Dedifferentiated amniotic fluid mesenchymal stem cell (primary cell): ENCODE data around the gene FASTK.

Experiments
- DNase-seq: peaks from one replicate; pipeline ENCODE4 v3.0.0-alpha.2; 2016; ENCODE audit errors: extremely low spot score

The FASTK gene

GRCh38 chr7:151065516-151065915 is 15.1 kb downstream of the FASTK start:
- DNase-seq, result no peak

DNA sequence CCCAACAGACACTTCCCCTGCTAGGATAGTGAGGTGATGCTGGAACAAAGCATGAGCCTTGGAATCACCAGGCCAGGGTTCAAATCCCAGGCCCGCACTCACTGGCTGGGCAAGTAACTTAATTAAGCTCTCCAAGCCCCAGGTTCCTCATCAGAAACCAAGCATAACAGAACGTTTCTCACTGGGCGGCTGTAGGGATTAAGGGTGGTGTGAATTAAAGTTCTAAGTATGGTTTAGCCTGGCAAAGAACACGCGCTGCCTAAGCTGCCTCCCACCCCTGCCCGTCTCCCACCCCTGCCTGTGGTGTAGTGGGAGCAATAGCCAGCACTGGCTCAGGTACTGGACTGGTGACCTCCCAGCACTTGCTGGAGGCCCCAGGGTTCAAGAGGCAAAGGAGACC is 15.6 kb downstream of the FASTK start:
- DNase-seq, result no peak

DNA sequence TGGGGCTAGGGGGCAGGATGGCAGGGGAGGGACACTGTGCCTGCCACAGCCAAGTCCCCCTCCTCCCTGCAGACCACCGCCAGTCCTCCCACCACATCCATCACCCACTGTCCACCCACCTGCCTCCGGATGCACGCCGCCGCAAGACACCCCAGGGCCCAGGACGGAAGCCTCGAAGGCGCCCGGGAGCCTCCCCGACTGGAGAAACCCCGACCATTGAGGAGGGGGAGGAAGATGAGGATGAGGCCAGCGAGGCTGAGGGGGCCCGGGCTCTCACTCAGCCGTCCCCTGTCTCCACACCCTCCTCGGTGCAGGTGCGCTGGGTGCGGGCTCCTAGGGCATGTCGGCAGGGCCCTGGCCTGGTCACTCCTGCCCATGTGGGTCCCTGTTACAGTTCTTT is 16.2 kb downstream of the FASTK start:
- DNase-seq, result no peak

DNA sequence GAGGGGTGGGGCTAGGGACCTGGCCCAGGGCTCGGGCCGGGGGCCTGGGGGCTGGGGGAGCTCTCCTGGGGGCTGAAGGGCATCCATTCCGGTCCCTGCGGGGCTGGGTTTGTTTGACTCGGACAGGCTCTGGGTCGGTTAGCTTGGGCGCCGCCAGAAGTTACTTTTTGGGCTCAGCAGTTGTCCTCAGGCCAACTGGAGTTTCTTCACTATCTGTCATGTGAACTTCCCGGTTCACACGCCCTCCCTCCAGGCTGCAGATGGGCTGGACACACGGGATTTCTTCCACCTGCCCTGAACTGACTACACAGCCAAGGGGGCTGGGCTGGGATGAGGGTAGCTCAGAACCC is 17.4 kb downstream of the FASTK start:
- DNase-seq, result no peak

DNA sequence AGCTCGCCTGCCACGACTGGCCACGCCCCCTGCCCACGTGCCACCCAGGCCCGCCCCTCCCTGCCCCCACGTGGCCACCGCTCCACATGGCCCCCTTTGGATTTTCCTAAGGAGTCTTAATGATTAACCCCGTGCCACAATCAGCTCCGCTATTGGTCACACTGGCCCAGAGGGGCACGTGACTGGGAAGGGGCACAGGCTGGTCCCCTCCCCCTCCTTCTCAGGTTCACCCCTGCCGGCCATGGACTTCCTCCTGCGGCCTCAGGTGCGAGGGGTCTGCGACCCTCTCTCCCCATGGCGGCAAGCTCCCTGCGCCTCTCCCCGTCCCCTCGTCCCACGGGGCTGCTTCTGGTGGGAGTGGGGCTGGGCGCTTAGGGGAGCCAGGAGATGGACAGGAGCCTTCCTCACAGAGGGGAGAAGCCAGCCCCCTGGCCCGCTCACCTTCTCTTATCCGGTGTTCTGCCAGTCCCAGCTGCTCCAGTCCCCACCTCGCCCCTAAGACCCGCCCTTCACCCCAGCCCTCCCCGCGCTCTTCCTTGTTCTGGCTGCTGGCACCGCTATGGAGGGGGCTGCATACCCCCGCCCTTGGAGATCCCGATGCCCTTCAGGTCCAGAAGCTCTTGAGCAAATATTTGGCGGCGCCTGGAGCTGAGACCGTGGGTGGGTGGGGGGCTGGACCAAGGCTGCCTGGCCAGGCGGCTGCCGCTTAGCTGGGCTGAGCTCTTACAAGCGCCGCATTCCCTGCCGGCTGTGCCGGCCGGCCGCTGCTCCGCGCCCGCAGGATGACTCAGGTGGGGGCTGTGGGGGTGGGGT is 18.0 kb downstream of the FASTK start:
- DNase-seq, result peak; percentile 45

GRCh38 chr7:151062111-151062398 is 18.6 kb downstream of the FASTK start:
- DNase-seq, result no peak

DNA sequence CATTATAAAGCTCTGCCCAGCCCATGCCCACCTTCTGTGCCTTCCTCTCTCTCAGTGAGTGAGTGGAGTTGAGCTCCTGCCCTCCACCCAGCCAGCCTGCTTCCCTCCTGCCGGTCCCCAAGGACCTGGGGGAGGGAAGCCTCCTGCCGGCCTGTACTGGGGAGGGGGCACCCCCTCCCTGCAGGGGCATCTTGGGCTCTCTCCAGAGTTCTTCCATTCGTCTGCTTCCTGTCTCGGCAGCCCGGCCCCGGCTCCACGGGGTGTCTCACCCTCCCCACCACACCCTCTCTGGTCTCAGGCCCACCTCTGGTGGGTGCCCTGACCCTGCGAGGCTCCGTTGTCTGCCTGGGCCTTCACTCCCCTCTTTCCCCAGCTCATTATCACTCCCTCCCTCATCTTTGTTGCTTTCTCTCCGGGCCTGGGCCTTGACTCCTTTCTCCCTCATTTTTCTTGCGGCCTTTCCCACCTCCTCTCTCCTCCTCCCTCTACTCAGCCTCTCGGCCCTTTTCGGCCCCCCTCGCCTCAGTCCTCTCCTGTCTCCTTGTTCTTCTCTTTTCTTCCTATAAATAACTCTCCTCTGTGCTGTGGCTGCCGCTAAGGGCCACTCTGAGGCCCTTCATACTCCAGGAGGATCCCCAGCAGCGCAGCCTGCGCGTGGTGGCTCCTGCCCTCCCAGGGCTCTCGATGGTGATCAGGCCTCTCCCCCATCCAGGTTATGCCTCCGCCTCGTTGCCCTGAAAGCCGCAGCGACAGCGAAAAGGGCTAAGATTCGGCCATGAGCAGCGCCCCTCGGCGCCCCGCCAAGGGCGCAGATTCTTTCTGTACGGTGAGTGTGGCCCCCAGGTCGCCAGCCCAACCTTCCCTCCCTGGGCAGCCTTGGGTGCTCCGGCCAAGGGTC is 19.1 kb downstream of the FASTK start:
- DNase-seq, result no peak

GRCh38 chr7:151060416-151061212 is 20.0 kb downstream of the FASTK start:
- no peak for DNase-seq

DNA sequence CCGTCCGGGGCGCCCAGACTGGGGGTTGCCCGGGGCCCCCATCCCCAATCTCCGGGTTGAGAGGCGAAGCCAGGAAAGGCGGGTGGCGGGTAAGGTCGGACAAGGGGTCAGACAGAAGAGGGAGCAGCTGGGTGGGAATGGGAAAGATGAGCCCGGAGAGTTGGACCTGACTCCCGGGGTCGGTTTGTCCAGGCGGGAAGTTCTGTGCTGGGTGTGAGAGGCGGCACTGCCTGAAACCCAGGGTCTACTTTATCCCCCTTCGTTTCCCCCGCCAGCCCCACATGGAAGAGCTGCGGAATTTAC is 20.5 kb downstream of the FASTK start:
- no peak for DNase-seq

- DNase-seq, result peak; percentile 40
Observed at GRCh38 chr7:151059367-151060112, 21.1 kb downstream of the FASTK start, which contains the start of gene SLC4A2. SLC4A2 (plus strand) TSS chr7:151059589; CDS start chr7:151061988, 2,399 bp downstream.

DNA sequence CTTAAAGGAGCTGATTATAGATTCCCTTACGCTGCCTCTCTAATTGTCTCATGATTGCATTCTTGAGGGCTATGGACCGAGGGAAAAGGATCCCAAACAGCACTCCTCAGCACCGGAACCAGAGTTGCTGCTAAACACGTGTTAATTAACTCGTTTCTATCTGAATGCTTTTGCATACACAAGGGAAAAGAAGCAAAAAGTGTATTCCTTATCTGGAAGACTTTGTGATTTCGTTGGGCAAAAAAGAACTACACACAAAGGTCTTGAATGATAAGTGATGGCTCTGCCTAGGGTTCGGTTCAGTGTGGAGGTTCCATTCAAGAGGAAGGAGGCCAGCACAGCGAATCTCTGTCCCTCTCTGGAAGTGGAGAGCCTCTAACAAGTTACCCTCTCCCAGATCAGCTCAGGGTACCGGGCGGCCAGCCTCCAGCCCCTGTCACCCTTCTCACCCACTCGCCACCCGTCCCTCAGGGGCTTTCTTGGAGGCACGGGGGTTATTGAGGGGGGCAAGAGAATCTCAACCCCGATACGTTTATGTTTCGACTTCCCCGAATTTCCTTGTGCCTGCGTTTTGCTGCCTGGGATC is 21.7 kb downstream of the FASTK start:
- no peak for DNase-seq

GRCh38 chr7:151057989-151058780 is 22.4 kb downstream of the FASTK start:
- peak; percentile 100 for DNase-seq

DNA sequence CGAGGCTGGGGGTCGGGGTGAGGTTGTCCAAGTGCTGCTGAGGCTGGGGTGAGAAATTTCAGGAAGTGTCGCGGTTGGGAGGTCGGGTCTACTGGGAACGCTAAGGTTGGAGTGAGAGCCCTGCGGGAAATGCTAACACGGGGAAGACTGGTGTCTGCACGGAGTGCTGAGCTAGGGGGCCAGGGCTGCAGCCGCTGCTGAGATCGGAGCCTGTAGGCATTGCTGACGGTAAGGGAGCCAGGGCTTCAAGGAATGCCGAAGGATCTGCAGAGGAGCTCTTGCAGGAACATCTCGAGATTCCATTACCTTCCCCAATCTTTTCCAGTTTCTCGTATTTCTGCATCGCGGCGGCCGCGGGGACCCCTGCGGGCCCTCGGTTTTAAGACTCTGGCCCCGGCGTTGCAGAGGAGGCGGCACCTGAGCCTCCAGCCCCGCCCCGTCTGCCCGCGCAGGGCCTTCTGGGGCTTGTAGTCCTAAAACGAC is 23.1 kb downstream of the FASTK start, which contains the start of gene CDK5:
TSS of gene CDK5 (minus strand) at position 392 of the 483 bp plus-strand sequence. CDS start at position 343, 49 bp downstream.
- DNase-seq, result no peak

DNA sequence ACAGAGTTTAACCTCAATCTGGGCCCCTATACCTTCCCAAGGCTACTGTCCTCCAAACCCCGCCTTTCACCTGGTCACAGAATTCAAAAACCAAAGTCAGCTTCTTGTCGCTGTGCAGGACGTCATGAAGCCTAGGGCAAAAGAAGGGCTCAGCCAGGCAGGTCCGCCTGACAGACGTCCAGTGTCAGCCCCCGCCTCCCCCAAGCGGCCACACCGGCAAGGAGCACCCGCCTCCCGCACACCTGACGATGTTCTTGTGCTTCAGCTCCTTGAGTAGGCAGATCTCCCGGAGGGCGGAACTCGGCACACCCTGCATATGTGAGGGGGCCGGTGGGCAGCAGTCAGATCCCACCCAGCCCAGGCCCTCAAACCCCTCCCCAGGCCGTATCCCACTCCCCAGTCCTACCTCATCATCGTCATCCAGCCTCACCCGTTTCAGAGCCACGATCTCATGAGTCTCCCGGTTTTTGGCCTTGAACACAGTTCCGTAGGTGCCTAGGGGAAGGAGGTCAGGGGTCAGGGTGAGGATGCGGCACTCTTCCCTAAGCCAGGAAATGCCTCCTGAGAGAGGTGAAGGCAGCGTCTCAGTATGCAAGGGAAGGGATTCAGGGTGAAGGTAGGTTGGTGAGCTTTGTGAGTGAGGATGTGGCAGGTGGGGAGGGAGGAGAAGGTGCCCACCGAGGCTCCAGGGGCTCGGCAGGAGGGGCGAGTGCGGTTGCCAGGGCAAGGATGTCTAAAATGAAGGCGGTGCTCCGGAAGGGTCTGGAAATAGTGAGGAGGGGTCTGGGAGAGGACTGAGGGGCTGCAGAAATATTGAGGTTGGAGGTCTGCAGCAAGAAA is 23.7 kb downstream of the FASTK start:
- no peak for DNase-seq

DNA sequence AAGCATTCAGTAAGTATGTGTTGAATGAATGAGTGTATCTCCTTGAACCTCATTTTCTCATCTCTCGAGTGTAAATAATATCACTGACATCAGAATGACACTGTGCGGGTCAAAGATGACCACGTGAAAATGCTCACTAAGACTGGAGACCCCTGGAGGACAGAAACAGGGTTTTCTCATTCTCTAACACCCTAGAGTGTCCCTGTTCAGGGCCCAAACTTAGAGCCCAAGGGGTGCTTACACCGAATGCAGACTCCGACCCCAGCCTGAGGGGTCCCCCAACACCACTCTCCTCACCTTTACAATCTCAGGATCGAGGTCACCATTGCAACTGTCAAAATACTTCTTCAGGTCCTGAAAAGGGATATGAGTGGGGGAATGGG is 24.3 kb downstream of the FASTK start:
- DNase-seq, result no peak

DNA sequence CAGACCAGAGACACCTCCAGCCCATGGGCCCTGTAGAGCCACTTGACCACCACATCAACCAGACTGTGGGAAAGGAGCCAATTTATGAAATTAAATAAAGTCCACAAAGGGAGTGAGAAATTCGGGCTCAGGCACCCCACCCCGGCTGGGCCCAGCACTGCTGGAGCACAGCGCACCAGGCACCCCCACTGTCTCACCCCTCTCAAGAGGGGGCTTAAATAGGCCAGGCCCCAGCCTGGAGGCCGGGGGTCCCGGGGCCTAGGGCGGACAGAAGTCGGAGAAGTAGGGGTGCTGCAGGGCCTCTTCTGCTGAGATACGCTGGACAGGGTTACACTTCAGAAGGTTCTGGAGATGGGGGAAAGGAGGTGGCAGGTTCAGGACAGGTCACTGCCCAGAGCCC is 26.9 kb downstream of the FASTK start:
- no peak for DNase-seq

- no peak for DNase-seq
Observed at GRCh38 chr7:151053096-151053495, 27.5 kb downstream of the FASTK start.

GRCh38 chr7:151051108-151051507 is 29.5 kb downstream of the FASTK start:
- DNase-seq, result peak; percentile 24

- no peak for DNase-seq
Observed at GRCh38 chr7:151048911-151049463, 31.6 kb downstream of the FASTK start.
